ENCODE results near the gene LY6G6F.

Gene LY6G6F

DNA sequence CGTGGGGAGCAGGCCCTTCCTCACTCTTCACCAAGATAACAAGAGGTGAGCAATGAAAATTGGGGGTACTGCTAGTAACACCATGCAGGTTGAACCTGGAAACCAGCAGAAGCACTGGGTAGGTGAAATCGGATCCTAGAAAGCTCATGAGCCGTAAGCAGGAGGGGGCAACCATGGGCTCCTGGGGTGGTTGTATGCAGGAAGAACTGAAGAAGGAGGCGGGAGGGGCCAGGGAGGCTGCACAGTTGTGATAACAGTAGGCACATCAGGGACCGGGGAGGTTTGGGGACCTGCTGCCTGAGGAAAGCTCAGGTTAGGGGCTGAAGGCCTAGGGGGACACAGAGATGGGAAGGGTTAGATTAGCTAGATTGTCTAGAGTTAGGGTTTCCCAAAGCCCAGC, 20.2 kb upstream of the LY6G6F start:
- TF ChIP-seq, protein P1, sequence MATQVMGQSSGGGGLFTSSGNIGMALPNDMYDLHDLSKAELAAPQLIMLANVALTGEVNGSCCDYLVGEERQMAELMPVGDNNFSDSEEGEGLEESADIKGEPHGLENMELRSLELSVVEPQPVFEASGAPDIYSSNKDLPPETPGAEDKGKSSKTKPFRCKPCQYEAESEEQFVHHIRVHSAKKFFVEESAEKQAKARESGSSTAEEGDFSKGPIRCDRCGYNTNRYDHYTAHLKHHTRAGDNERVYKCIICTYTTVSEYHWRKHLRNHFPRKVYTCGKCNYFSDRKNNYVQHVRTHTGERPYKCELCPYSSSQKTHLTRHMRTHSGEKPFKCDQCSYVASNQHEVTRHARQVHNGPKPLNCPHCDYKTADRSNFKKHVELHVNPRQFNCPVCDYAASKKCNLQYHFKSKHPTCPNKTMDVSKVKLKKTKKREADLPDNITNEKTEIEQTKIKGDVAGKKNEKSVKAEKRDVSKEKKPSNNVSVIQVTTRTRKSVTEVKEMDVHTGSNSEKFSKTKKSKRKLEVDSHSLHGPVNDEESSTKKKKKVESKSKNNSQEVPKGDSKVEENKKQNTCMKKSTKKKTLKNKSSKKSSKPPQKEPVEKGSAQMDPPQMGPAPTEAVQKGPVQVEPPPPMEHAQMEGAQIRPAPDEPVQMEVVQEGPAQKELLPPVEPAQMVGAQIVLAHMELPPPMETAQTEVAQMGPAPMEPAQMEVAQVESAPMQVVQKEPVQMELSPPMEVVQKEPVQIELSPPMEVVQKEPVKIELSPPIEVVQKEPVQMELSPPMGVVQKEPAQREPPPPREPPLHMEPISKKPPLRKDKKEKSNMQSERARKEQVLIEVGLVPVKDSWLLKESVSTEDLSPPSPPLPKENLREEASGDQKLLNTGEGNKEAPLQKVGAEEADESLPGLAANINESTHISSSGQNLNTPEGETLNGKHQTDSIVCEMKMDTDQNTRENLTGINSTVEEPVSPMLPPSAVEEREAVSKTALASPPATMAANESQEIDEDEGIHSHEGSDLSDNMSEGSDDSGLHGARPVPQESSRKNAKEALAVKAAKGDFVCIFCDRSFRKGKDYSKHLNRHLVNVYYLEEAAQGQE (IDR thresholded peaks at IDR 0.05; ENCODE audit: insufficient read depth in 1 of 2, low read depth in 2 of 2, low read length in 2 of 2), result no peak
- TF ChIP-seq SIN3A (IDR thresholded peaks at IDR 0.05; ENCODE audit: borderline replicate concordance, insufficient read depth, low read length), result no peak
- TF ChIP-seq FOXP2 (optimal IDR thresholded peaks at IDR 0.05; ENCODE audit: borderline replicate concordance, extremely low read depth, extremely low read length, insufficient read depth), result no peak
- no peak for TF ChIP-seq POLR2AphosphoS5 (IDR thresholded peaks at IDR 0.05; ENCODE audit: low read depth, low read length)
- no peak for TF ChIP-seq TAF1 (IDR thresholded peaks at IDR 0.05; ENCODE audit: borderline replicate concordance, insufficient read depth, low read length)

DNA sequence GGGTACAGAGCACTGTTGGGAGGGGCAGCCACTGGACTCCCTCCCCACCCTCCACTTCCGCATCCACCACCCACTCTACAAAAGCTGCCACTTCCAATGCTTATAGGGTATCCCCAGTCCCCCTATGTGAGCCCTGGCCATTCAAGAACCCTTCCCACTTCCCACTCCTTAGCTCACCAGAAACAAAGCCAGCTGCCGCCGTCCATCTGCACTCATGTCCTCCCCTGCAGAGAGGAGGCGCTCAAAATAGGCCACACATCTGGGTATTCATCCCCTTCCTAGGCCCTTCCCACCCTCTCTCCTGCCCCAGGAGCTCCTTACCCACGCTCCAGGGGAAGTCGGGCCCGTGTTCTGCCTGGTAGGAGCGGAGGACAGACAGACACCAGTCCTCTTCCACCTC, 19.3 kb upstream of the LY6G6F start:
- TF ChIP-seq TAF1 (IDR thresholded peaks at IDR 0.05; ENCODE audit: borderline replicate concordance, insufficient read depth, low read length) (no peak), POLR2AphosphoS5 (IDR thresholded peaks at IDR 0.05; ENCODE audit: low read depth, low read length) (no peak), FOXP2 (optimal IDR thresholded peaks at IDR 0.05; ENCODE audit: borderline replicate concordance, extremely low read depth, extremely low read length, insufficient read depth) (no peak), SIN3A (IDR thresholded peaks at IDR 0.05; ENCODE audit: borderline replicate concordance, insufficient read depth, low read length) (no peak)
- TF ChIP-seq, protein P1 (IDR thresholded peaks at IDR 0.05; ENCODE audit: insufficient read depth in 1 of 2, low read depth in 2 of 2, low read length in 2 of 2), result no peak

DNA sequence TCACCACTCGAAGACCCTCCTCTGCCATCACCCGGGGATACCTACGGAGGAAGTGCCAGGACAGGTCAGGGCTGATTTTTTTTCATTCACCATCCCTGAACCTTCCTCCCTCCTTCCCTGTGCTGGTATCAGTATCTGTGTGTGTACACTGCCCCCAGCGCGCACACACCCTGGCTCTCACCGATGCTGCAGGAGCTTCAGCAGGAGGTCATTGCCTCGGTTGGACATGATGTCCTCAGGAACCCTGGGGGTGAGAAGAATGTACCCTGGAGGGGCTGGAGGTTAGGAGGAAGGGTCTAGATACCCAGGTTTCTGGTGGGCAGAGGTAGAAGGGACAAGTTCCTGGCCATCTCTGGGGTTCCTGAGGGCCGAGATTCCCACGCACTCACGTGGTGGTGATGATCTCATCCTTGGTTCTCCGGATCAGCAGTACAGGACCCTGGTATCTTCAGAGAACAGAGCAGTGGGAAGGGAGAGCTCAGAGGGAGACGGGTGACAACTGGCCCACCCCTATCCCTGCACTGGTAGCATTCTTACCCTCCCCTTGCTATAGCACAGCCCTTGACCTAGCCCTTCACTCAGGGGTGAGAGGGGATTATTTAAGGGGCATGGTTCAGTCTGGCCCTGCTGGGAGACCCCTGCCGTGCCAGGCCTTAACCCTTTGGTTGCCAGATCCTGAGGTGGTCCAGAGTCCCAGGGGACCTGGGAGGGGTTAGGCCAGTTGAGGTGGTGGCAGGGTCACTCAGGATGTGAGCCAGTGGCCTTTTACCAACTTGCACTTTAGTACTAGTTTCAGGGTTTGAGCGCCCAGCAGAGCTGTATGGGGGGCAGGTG, 18.6 kb upstream of the LY6G6F start:
- no peak for TF ChIP-seq POLR2AphosphoS5 (IDR thresholded peaks at IDR 0.05; ENCODE audit: low read depth, low read length)
- TF ChIP-seq TAF1 (IDR thresholded peaks at IDR 0.05; ENCODE audit: borderline replicate concordance, insufficient read depth, low read length), result no peak
- TF ChIP-seq SIN3A (IDR thresholded peaks at IDR 0.05; ENCODE audit: borderline replicate concordance, insufficient read depth, low read length), result no peak
- TF ChIP-seq, protein P1 (IDR thresholded peaks at IDR 0.05; ENCODE audit: insufficient read depth in 1 of 2, low read depth in 2 of 2, low read length in 2 of 2), result no peak
- TF ChIP-seq FOXP2 (optimal IDR thresholded peaks at IDR 0.05; ENCODE audit: borderline replicate concordance, extremely low read depth, extremely low read length, insufficient read depth), result no peak

DNA sequence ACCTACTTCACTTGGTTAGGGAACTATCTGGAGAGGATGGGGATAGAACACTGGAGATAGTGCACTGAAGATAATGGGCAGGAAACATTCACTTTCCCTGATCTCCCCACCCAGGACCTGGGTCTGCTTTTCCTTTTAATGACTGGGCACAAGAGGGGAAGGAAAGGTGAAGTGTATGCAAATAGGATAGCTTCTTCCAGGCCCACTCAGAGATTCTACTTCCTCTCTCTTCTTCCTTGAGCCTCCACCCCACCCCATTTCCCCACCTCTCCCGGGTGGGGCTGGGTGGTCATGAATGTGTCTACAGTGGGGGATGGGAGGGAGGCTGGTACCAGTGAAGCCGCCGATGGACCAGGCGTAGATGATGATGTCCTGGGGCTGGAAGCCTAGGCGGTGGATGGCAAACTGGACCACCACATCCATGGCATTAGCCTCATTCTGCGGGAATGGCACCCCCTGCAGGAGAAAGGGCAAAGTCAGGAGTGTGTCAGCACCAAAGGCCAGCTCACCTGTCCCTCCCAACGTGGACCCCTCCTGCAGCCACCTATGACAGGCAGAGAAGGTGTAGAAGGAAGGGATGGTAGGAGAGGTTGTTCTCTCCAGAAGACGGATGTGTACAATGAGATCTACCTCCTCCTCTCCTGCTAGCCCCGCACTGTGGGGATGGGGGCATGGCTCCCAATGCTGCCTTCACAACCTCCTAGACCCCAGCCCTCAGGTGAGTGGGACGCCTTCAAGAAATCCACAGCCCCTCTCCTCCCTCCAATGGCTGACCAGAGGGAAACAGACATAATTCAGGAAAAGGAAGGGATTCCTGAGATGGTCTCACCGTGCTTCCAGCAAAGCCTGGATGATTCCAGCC, 17.2 kb upstream of the LY6G6F start:
- TF ChIP-seq, protein P1 (IDR thresholded peaks at IDR 0.05; ENCODE audit: insufficient read depth in 1 of 2, low read depth in 2 of 2, low read length in 2 of 2), result no peak
- TF ChIP-seq POLR2AphosphoS5 (IDR thresholded peaks at IDR 0.05; ENCODE audit: low read depth, low read length) (no peak), FOXP2 (optimal IDR thresholded peaks at IDR 0.05; ENCODE audit: borderline replicate concordance, extremely low read depth, extremely low read length, insufficient read depth) (no peak), SIN3A (IDR thresholded peaks at IDR 0.05; ENCODE audit: borderline replicate concordance, insufficient read depth, low read length) (no peak), TAF1 (IDR thresholded peaks at IDR 0.05; ENCODE audit: borderline replicate concordance, insufficient read depth, low read length) (no peak)
